ENCODE results near the gene LRRC63. TPM values are rescaled to one million over a fixed set of nuclear protein-coding genes. Genes with fewer than 3 reads are reported as not detected.

The LRRC63 gene
- total RNA-seq, 1 experiment from 2014 or later, result 0.82 TPM

- DNase-seq (ENCODE audit: low spot score), result no peak
- BruUV-seq (replicated peaks), result no TSS peak
- Histone ChIP-seq H3K4me1 (ENCODE audit: insufficient read depth, low read length, poor library complexity, severe bottlenecking) (peaks cover 7% of the 10 kb centered on the region), H3K27me3 (replicated peaks; ENCODE audit: insufficient read depth, low read depth, low read length, poor library complexity) (no peaks in the 10 kb centered on the region), H3K9me3 (ENCODE audit: low read depth, low read length, poor library complexity, severe bottlenecking) (peaks cover 9% of the 10 kb centered on the region), H3K4me3 (ENCODE audit: low read depth, low read length, poor library complexity, severe bottlenecking) (no peak overlapping the region), H3K27ac (ENCODE audit: low read depth, low read length, poor library complexity, severe bottlenecking) (no peak overlapping the region), H3K36me3 (ENCODE audit: insufficient read depth, low read length, poor library complexity, severe bottlenecking) (no peaks in the 10 kb centered on the region)
- TF ChIP-seq CTCF (conservative IDR thresholded peaks at IDR 0.05; ENCODE audit: low read depth, low read length) (no peak), EZH2 (IDR thresholded peaks at IDR 0.05; ENCODE audit: borderline replicate concordance, low read depth, low read length, poor library complexity, severe bottlenecking) (no peak)
- CTCF ChIA-PET, result no interaction called here
- intact Hi-C loops (cut with micrococcal nuclease; ENCODE audit: unreplicated experiment), result no loop called here
- POLR2A ChIA-PET (ENCODE audit: low non-redundant PET), result interaction anchor here (0.6 kb wide), 1 partner anchor 67 kb away, joined by 3 read pairs; no protein-coding TSS in a partner anchor
Measured at GRCh38 chr13:46311217-46311616, 99.5 kb downstream of the LRRC63 start.

- intact Hi-C loops (cut with micrococcal nuclease; ENCODE audit: unreplicated experiment), result no loop called here
- Histone ChIP-seq H3K36me3 (ENCODE audit: insufficient read depth, low read length, poor library complexity, severe bottlenecking) (no peaks in the 10 kb centered on the region), H3K27me3 (replicated peaks; ENCODE audit: insufficient read depth, low read depth, low read length, poor library complexity) (no peaks in the 10 kb centered on the region), H3K27ac (ENCODE audit: low read depth, low read length, poor library complexity, severe bottlenecking) (no peak overlapping the region), H3K4me1 (ENCODE audit: insufficient read depth, low read length, poor library complexity, severe bottlenecking) (no peaks in the 10 kb centered on the region), H3K4me3 (ENCODE audit: low read depth, low read length, poor library complexity, severe bottlenecking) (no peak overlapping the region), H3K9me3 (ENCODE audit: low read depth, low read length, poor library complexity, severe bottlenecking) (peaks cover 9% of the 10 kb centered on the region)
- no peak for DNase-seq (ENCODE audit: low spot score)
- ChIA-PET POLR2A (ENCODE audit: low non-redundant PET) (no interaction called here), CTCF (no interaction called here)
- no peak for TF ChIP-seq CTCF (conservative IDR thresholded peaks at IDR 0.05; ENCODE audit: low read depth, low read length)
- no peak for TF ChIP-seq EZH2 (IDR thresholded peaks at IDR 0.05; ENCODE audit: borderline replicate concordance, low read depth, low read length, poor library complexity, severe bottlenecking)
- BruUV-seq (replicated peaks), result no TSS peak
Measured at GRCh38 chr13:46313024-46313423, 101.3 kb downstream of the LRRC63 start.

DNA sequence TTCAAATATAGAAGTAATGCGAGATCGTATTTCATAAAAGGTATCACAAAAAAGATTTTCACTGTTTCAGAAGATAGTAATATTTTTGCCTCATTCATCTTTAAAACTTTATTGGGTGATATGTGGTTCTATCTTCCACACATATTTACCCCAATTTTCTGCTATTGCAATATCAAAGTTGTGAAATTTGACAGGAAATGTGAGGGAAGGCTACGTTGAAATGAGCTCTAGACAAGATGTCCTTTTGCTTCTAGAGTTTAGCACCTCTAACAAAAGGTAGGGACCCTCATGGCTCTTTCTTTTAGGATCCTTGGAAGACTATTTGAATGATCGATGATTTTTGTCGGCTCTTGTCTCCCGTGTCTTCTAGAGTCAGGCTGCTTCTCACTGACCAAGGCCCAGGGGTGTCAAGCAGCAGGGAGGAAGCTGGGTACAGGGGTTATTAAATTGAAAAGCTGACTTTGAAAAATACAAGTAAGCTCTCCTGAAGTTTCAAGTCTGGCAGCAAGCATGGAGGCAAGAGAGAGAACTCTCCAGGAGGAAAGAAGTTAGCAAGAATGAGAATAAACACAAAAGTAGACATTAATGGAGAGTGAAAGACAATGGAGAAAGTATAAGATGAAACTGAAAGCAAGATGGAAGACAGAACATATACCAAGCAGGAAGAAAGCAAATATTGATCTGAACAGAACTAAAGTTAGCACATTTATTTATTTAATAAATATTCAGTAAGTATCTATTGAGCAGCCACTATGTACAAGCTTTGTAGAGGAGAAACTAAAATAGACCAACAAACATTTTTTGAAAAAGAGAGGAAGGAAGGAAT, 101.9 kb downstream of the LRRC63 start:
- intact Hi-C loops (cut with micrococcal nuclease; ENCODE audit: unreplicated experiment), result no loop called here
- no TSS peak for BruUV-seq (replicated peaks)
- TF ChIP-seq EZH2 (IDR thresholded peaks at IDR 0.05; ENCODE audit: borderline replicate concordance, low read depth, low read length, poor library complexity, severe bottlenecking) (no peak), CTCF (conservative IDR thresholded peaks at IDR 0.05; ENCODE audit: low read depth, low read length) (no peak)
- Histone ChIP-seq H3K36me3 (ENCODE audit: insufficient read depth, low read length, poor library complexity, severe bottlenecking) (no peaks in the 10 kb centered on the region), H3K27me3 (replicated peaks; ENCODE audit: insufficient read depth, low read depth, low read length, poor library complexity) (no peaks in the 10 kb centered on the region), H3K9me3 (ENCODE audit: low read depth, low read length, poor library complexity, severe bottlenecking) (peaks cover 9% of the 10 kb centered on the region), H3K27ac (ENCODE audit: low read depth, low read length, poor library complexity, severe bottlenecking) (no peak overlapping the region), H3K4me3 (ENCODE audit: low read depth, low read length, poor library complexity, severe bottlenecking) (no peak overlapping the region), H3K4me1 (ENCODE audit: insufficient read depth, low read length, poor library complexity, severe bottlenecking) (no peaks in the 10 kb centered on the region)
- POLR2A ChIA-PET (ENCODE audit: low non-redundant PET), result no interaction called here
- DNase-seq (ENCODE audit: low spot score), result no peak
- CTCF ChIA-PET, result no interaction called here

All from A673 (cell line).